ENCODE measurements around the gene MFSD1. TPM values are rescaled to one million over a fixed set of nuclear protein-coding genes. Genes with fewer than 3 reads are reported as not detected.
A peak's percentile ranks its signal among the peaks of the same experiment; 100 is the strongest.

Gene MFSD1
- polyA plus RNA-seq, 3 donors = 110 to 262 (median 225) TPM

GRCh38 chr3:158836312-158836711, 34.5 kb downstream of the MFSD1 start:
- Histone ChIP-seq H3K4me2 (replicated peaks; ENCODE audit: extremely low read depth, low read length, poor library complexity, severe bottlenecking) (no peak overlapping the region), H2AFZ (ENCODE audit: insufficient read depth, low read depth, low read length, poor library complexity, severe bottlenecking) (no peak overlapping the region), H3K27ac (ENCODE audit: low read depth in 1 of 2, low read length in 2 of 2) (no peak overlapping the region), H4K20me1 (ENCODE audit: insufficient read depth, low read length) (peaks cover 5% of the 10 kb centered on the region), H3K27me3 (ENCODE audit: control insufficient read depth in 2 of 2, insufficient read depth in 2 of 2, low read length in 2 of 2) (no peaks in the 10 kb centered on the region), H3K79me2 (ENCODE audit: insufficient read depth, low read length) (no peaks in the 10 kb centered on the region), H3K4me1 (ENCODE audit: control insufficient read depth in 1 of 2, insufficient read depth in 2 of 2, low read length in 2 of 2) (no peaks in the 10 kb centered on the region), H3K4me3 (replicated peaks in 1 of 3; ENCODE audit: low read depth in 2 of 3, low read length in 3 of 3) (no peak overlapping the region), H3K9ac (ENCODE audit: insufficient read depth, low read length, poor library complexity, severe bottlenecking) (no peak overlapping the region), H3K36me3 (replicated peaks in 1 of 2; ENCODE audit: control insufficient read depth in 1 of 2, insufficient read depth in 2 of 2, low read length in 2 of 2) (peaks cover 8 to 17% of the 10 kb centered on the region in 2 donors), H3K9me3 (replicated peaks in 1 of 2; ENCODE audit: control insufficient read depth in 1 of 2, insufficient read depth in 1 of 2, low read length in 2 of 2) (no peaks in the 10 kb centered on the region)
- Mint-ChIP-seq H3K4me1 (no peaks in the 10 kb centered on the region), H3K9me3 (no peaks in the 10 kb centered on the region), H3K27me3 (ENCODE audit: low read depth in 3 of 3) (peaks cover 0 to 1% (median 0%) of the 10 kb centered on the region in 3 donors), H3K27ac (no peak overlapping the region), H3K4me3 (no peak overlapping the region), H3K36me3 (peaks cover 16 to 22% of the 10 kb centered on the region in 2 donors)
- DNase-seq = no peak
- 100% methylated on average over 2 of the region's 3 CpGs for WGBS (ENCODE audit: insufficient coverage)
- TF ChIP-seq CTCF (IDR thresholded peaks at IDR 0.05) = no peak
- intact Hi-C loops (cut with micrococcal nuclease) = no loop called here

GRCh38 chr3:158837240-158837639, 35.4 kb downstream of the MFSD1 start:
- Mint-ChIP-seq H3K4me1 (no peaks in the 10 kb centered on the region), H3K27me3 (ENCODE audit: low read depth in 3 of 3) (peaks cover 0 to 1% (median 0%) of the 10 kb centered on the region in 3 donors), H3K36me3 (peaks cover 10 to 15% of the 10 kb centered on the region in 2 donors), H3K27ac (peak overlapping the region in 1 of 7 donors; percentile 34), H3K9me3 (no peaks in the 10 kb centered on the region), H3K4me3 (no peak overlapping the region)
- H3K4me3 ChIP-seq (replicated peaks in 1 of 3; ENCODE audit: low read depth in 2 of 3, low read length in 3 of 3) = no peak overlapping the region
- 91% methylated on average over 3 of the region's 3 CpGs for WGBS (ENCODE audit: insufficient coverage)
- no peaks in the 10 kb centered on the region for H3K79me2 ChIP-seq (ENCODE audit: insufficient read depth, low read length)
- H3K27me3 ChIP-seq (ENCODE audit: control insufficient read depth in 2 of 2, insufficient read depth in 2 of 2, low read length in 2 of 2) = no peaks in the 10 kb centered on the region
- TF ChIP-seq CTCF (IDR thresholded peaks at IDR 0.05) = no peak
- no peak overlapping the region for H3K4me2 ChIP-seq (replicated peaks; ENCODE audit: extremely low read depth, low read length, poor library complexity, severe bottlenecking)
- no peak overlapping the region for H3K9ac ChIP-seq (ENCODE audit: insufficient read depth, low read length, poor library complexity, severe bottlenecking)
- no peak overlapping the region for H3K27ac ChIP-seq (ENCODE audit: low read depth in 1 of 2, low read length in 2 of 2)
- H2AFZ ChIP-seq (ENCODE audit: insufficient read depth, low read depth, low read length, poor library complexity, severe bottlenecking) = no peak overlapping the region
- intact Hi-C loops (cut with micrococcal nuclease) = no loop called here
- no peaks in the 10 kb centered on the region for H3K4me1 ChIP-seq (ENCODE audit: control insufficient read depth in 1 of 2, insufficient read depth in 2 of 2, low read length in 2 of 2)
- H3K9me3 ChIP-seq (replicated peaks in 1 of 2; ENCODE audit: control insufficient read depth in 1 of 2, insufficient read depth in 1 of 2, low read length in 2 of 2) = no peaks in the 10 kb centered on the region
- no peak for DNase-seq
- peaks cover 5% of the 10 kb centered on the region for H4K20me1 ChIP-seq (ENCODE audit: insufficient read depth, low read length)
- peaks cover 0 to 8% of the 10 kb centered on the region in 2 donors for H3K36me3 ChIP-seq (replicated peaks in 1 of 2; ENCODE audit: control insufficient read depth in 1 of 2, insufficient read depth in 2 of 2, low read length in 2 of 2)
